ENCODE results near the gene GALK1. TPM values are rescaled to one million over a fixed set of nuclear protein-coding genes. Genes with fewer than 3 reads are reported as not detected.

The GALK1 gene
- total RNA-seq, 1 experiment from 2014 or later: 36.7 TPM

DNA sequence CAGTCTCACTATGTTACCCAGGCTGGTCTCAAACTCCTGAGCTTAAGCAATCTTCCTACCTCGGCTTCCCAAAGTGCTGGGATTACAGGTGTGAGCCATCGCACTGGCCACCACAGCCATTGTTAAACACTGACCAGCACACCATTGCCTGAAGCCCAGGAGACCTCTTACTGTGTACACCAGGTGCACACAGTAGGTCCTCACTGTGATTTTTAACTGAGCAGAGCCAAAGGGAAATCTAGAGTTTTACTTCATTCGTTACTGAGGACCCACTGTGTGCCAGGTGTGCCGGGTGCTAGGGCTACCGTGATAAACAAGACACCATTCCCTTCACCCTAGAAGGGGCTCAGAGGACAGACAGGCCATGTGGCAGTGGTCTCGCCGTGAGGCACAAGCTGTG is 39.5 kb downstream of the GALK1 start:
- Histone ChIP-seq H3K27ac (ENCODE audit: insufficient read length, low read depth, low read length) (no peak overlapping the region), H4K20me1 (ENCODE audit: control insufficient read depth, insufficient read depth, insufficient read length) (no peaks in the 10 kb centered on the region), H3K18ac (ENCODE audit: insufficient read length, low read depth, low read length) (no peak overlapping the region), H3K9me3 (ENCODE audit: control insufficient read depth, low read depth, low read length) (no peaks in the 10 kb centered on the region), H3K27me3 (ENCODE audit: insufficient read depth, low read length) (no peaks in the 10 kb centered on the region; the same call in 1 of the 2 replicates), H3K4ac (ENCODE audit: low read depth, low read length) (no peak overlapping the region), H3K4me1 (ENCODE audit: insufficient read depth, low read length) (no peaks in the 10 kb centered on the region; the same call in 1 of the 2 replicates), H3K9ac (ENCODE audit: extremely low read depth, insufficient read length, low read length) (no peak overlapping the region), H3K4me2 (ENCODE audit: insufficient read depth, insufficient read length, low read length) (no peak overlapping the region), H3K79me2 (ENCODE audit: insufficient read depth, low read length) (no peaks in the 10 kb centered on the region), H3K56ac (ENCODE audit: insufficient read length, low read depth, low read length) (no peak overlapping the region), H3K14ac (ENCODE audit: insufficient read depth, low read length) (no peak overlapping the region; the same call in 1 of the 2 replicates), H2BK120ac (ENCODE audit: low read depth, low read length, poor library complexity, severe bottlenecking) (no peak overlapping the region), H4K91ac (ENCODE audit: insufficient read length, low read depth, low read length) (no peak overlapping the region), H3K23me2 (ENCODE audit: insufficient read length, low read depth, low read length, poor library complexity, severe bottlenecking) (peaks cover 11% of the 10 kb centered on the region), H2AK5ac (ENCODE audit: insufficient read length, low read length) (no peak overlapping the region), H2BK5ac (ENCODE audit: insufficient read length, low read length) (no peak overlapping the region), H2BK15ac (ENCODE audit: low read depth, low read length) (no peak overlapping the region), H3K79me1 (ENCODE audit: insufficient read depth, low read depth, low read length, poor library complexity, severe bottlenecking) (no peaks in the 10 kb centered on the region), H3K23ac (ENCODE audit: insufficient read length, low read depth, low read length) (no peak overlapping the region), H4K8ac (replicated peaks; ENCODE audit: insufficient read length, low read depth, low read length) (no peak overlapping the region), H4K5ac (ENCODE audit: insufficient read length, low read depth, low read length) (no peak overlapping the region), H2AFZ (ENCODE audit: low read length) (no peak overlapping the region), H3T11ph (ENCODE audit: low read length) (no peak overlapping the region), H2BK12ac (ENCODE audit: insufficient read length, low read depth, low read length) (no peak overlapping the region), H2BK20ac (ENCODE audit: low read depth, low read length, poor library complexity, severe bottlenecking) (no peak overlapping the region)
- Mint-ChIP-seq H3K36me3 (ENCODE audit: insufficient read depth in 1 of 3, low read depth in 3 of 3) (no peaks in the 10 kb centered on the region), H3K27me3 (ENCODE audit: low read depth) (peaks cover 11% of the 10 kb centered on the region), H3K27ac (no peak overlapping the region), H3K4me1 (peaks cover 2 to 8% of the 10 kb centered on the region in 2 experiments), H3K9me3 (no peaks in the 10 kb centered on the region), H3K4me3 (no peak overlapping the region)
- TF ChIP-seq, protein P1, sequence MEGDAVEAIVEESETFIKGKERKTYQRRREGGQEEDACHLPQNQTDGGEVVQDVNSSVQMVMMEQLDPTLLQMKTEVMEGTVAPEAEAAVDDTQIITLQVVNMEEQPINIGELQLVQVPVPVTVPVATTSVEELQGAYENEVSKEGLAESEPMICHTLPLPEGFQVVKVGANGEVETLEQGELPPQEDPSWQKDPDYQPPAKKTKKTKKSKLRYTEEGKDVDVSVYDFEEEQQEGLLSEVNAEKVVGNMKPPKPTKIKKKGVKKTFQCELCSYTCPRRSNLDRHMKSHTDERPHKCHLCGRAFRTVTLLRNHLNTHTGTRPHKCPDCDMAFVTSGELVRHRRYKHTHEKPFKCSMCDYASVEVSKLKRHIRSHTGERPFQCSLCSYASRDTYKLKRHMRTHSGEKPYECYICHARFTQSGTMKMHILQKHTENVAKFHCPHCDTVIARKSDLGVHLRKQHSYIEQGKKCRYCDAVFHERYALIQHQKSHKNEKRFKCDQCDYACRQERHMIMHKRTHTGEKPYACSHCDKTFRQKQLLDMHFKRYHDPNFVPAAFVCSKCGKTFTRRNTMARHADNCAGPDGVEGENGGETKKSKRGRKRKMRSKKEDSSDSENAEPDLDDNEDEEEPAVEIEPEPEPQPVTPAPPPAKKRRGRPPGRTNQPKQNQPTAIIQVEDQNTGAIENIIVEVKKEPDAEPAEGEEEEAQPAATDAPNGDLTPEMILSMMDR (conservative IDR thresholded peaks at IDR 0.05): no peak
- DNase-seq: no peak
- no CpG with 5 or more reads among the region's 7 CpGs for WGBS (ENCODE audit: extremely low coverage, insufficient read length, low lambda C conversion rate)
